Activated CD8-positive, alpha-beta memory T cell treated with anti-CD3 and anti-CD28 coated beads, Interleukin-2, amount 10 ng/mL, durations not matched to agents 7 days and 5 days (primary cell): ENCODE measurements around the gene BARX1. TPM values are rescaled to one million over a fixed set of nuclear protein-coding genes. Genes with fewer than 3 reads are reported as not detected.
"Not testable (repeated sequence)": the region's sequence is repeated elsewhere in the genome, so short reads cannot be mapped to it uniquely, and the experiment has no call there.

Experiments
- ATAC-seq: fragments of 150-1000 bp; cut with Tn5 transposase; one replicate; pipeline ENCODE4 v1.10.0; 2021; ENCODE audit warnings: moderate library complexity
- CTCF ChIA-PET: fragments of 350-600 bp; sonication (Branson Sonifier 250); formaldehyde crosslinking; loops from one replicate; lab custom pipeline; 2021; ENCODE audit warnings: antibody characterized with exemption; lab: Charles Lee
- DNase-seq: peaks from one replicate; pipeline ENCODE4 v3.0.0-alpha.2; 2020
- H3K27ac Mint-ChIP-seq: one replicate; pipeline ENCODE4 v1.8.0; 2021; ENCODE audit warnings: mild to moderate bottlenecking, mixed read lengths
- H3K27me3 Mint-ChIP-seq: one replicate; pipeline ENCODE4 v1.8.0; 2021; ENCODE audit warnings: mixed read lengths
- H3K36me3 Mint-ChIP-seq: one replicate; pipeline ENCODE4 v1.8.0; 2021; ENCODE audit warnings: mild to moderate bottlenecking, mixed read lengths
- H3K4me1 Mint-ChIP-seq: one replicate; pipeline ENCODE4 v1.8.0; 2021; ENCODE audit warnings: mixed read lengths
- H3K4me3 Mint-ChIP-seq: one replicate; pipeline ENCODE4 v1.8.0; 2021; ENCODE audit warnings: mild to moderate bottlenecking, moderate library complexity, mixed read lengths
- H3K9me3 Mint-ChIP-seq: one replicate; pipeline ENCODE4 v1.8.0; 2022; ENCODE audit warnings: low read depth, mixed read lengths
- total RNA-seq, 2 experiments: library from RNA; stranded (reverse); gene quantifications; one replicate each; pipeline ENCODE4 v1.2.3, GENCODE V29; 2021

The BARX1 gene
- total RNA-seq, 2 experiments from 2014 or later = not detected

DNA sequence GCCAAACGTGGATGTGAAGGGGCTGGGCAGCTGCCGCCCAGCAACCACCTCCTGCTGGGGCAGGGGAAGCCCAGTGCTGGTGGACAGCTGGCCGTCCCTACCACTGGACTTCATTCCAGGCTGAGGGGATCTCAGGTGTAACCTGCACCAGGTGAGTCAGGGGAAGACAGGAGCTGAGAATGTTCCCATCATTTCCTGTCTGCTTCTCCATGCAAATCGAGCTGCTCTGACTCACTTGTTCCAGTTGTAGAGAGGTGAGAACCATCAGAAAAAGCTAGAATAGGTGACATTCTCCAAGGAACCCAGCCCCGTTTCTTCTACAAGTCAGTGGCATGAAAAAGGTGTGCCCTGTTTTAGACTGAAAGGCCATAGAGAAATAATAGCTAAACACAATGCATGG lies 21.8 kb upstream of the BARX1 start:
- ATAC-seq (no peak), DNase-seq (no peak)
- CTCF ChIA-PET = no interaction called here
- Mint-ChIP-seq H3K4me3 (no peak overlapping the region), H3K36me3 (no peaks in the 10 kb centered on the region), H3K9me3 (no peaks in the 10 kb centered on the region), H3K27me3 (peaks cover 15% of the 10 kb centered on the region), H3K27ac (no peak overlapping the region), H3K4me1 (no peaks in the 10 kb centered on the region)

DNA sequence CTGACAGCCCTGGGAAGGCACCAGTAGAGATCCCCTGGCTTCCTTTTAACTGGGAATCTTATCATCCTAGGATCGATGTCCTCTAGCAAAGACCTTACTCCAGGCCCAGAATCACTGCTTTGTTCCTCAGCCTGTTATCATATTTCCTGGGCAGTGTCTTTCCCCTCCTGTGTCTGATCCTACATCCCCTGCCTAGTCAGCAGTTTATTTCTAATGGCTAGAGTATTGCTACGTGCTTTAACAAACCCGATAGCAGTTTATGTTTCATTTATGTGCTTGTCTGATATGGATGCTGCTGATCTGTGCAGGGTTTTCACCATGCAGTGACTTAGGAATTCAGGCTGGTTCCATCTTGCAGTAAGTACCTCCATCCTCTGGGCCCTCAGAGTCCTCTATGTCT lies 20.9 kb upstream of the BARX1 start:
- CTCF ChIA-PET = no interaction called here
- ATAC-seq = no peak
- Mint-ChIP-seq H3K4me1 (no peaks in the 10 kb centered on the region), H3K27ac (no peak overlapping the region), H3K27me3 (peaks cover 9% of the 10 kb centered on the region), H3K36me3 (no peaks in the 10 kb centered on the region), H3K4me3 (no peak overlapping the region), H3K9me3 (no peaks in the 10 kb centered on the region)
- no peak for DNase-seq

DNA sequence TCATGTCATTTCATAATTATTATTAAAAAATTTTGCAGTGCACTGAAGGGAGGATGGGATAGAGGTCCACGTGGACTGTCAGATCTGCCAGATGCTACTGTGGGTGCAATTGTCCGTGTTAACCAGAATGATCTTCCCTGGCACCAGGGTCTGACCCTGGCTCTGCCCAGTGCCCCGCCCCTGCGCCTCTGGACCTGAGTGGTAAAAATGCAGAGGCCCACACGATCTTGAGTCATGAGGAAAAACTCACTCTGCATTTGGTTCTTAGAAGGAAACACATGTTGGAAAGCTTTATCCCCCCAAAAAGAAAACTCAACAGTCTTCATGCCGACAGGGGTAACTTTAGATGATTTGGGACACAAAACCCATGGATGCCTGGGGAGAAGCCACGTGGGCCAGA lies 20.1 kb upstream of the BARX1 start:
- Mint-ChIP-seq H3K27ac (no peak overlapping the region), H3K4me1 (no peaks in the 10 kb centered on the region), H3K27me3 (peaks cover 15% of the 10 kb centered on the region), H3K36me3 (no peaks in the 10 kb centered on the region), H3K9me3 (no peaks in the 10 kb centered on the region), H3K4me3 (no peak overlapping the region)
- ATAC-seq (no peak), DNase-seq (no peak)
- CTCF ChIA-PET = no interaction called here

DNA sequence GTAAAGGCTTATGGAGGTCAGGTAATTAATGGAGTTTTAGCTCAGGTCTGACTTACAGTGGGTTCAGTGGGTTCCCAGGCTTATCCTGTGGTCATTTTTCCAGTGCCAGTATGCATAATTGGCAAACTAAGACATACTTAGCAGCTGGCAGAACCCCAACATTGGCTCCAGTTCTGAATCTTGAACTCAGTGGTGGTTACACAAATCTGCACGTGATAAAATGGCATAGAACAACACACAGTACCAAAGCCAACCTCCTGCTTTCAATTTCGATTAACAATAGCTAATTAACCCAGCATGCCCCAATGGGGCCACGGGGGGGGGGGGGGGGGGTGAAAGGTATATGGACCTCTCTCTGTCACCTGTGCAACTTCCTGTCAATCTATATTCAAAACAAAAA lies 19.0 kb upstream of the BARX1 start:
- no peaks in the 10 kb centered on the region for H3K9me3 Mint-ChIP-seq
- H3K27me3 Mint-ChIP-seq = peaks cover 15% of the 10 kb centered on the region
- no peaks in the 10 kb centered on the region for H3K4me1 Mint-ChIP-seq
- DNase-seq (no peak), ATAC-seq (no peak)
- CTCF ChIA-PET = no interaction called here
- H3K27ac Mint-ChIP-seq = no peak overlapping the region
- H3K36me3 Mint-ChIP-seq = no peaks in the 10 kb centered on the region
- H3K4me3 Mint-ChIP-seq = no peak overlapping the region

DNA sequence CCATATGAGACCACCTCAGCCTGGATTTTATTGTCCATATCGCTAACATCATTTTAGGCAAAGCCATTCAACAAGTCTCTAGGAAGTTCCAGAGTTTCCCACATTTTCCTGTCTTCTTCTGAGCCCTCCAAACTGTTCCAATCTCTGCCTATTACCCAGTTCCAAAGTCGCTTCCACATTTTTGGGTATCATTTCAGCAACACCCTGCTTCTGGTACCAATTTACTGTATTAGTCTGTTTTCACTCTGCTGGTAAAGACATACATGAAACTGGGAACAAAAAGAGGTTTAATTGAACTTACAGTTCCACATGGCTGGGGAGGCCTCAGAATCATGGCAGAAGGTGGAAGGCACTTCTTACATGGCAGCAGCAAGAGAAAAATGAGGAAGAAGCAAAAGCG lies 17.5 kb upstream of the BARX1 start:
- H3K4me1 Mint-ChIP-seq, H3K27ac Mint-ChIP-seq, ATAC-seq, CTCF ChIA-PET, H3K4me3 Mint-ChIP-seq, H3K9me3 Mint-ChIP-seq, DNase-seq, H3K36me3 Mint-ChIP-seq: not testable (repeated sequence)
- H3K27me3 Mint-ChIP-seq = peaks cover 15% of the 10 kb centered on the region

DNA sequence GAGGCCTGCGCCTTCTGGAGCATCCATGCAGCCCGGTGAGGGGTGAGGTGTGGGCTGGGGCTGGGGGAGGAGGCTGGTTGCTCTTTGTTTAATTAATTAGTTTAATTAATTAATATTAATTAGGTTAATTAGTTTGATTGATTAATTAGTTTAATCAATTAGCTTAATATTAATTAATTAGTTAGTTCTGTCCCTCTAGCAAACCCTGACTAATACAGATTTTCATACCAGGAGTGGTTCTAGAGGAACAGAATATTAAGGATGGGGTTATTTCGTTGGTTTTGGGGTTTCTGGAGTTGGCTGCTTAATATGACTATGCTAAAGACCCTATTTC lies 14.1 kb upstream of the BARX1 start:
- Mint-ChIP-seq H3K4me3 (no peak overlapping the region), H3K27me3 (peaks cover 23% of the 10 kb centered on the region), H3K9me3 (no peaks in the 10 kb centered on the region), H3K4me1 (no peaks in the 10 kb centered on the region), H3K27ac (no peak overlapping the region), H3K36me3 (no peaks in the 10 kb centered on the region)
- ATAC-seq = no peak
- no peak for DNase-seq
- CTCF ChIA-PET = no interaction called here

DNA sequence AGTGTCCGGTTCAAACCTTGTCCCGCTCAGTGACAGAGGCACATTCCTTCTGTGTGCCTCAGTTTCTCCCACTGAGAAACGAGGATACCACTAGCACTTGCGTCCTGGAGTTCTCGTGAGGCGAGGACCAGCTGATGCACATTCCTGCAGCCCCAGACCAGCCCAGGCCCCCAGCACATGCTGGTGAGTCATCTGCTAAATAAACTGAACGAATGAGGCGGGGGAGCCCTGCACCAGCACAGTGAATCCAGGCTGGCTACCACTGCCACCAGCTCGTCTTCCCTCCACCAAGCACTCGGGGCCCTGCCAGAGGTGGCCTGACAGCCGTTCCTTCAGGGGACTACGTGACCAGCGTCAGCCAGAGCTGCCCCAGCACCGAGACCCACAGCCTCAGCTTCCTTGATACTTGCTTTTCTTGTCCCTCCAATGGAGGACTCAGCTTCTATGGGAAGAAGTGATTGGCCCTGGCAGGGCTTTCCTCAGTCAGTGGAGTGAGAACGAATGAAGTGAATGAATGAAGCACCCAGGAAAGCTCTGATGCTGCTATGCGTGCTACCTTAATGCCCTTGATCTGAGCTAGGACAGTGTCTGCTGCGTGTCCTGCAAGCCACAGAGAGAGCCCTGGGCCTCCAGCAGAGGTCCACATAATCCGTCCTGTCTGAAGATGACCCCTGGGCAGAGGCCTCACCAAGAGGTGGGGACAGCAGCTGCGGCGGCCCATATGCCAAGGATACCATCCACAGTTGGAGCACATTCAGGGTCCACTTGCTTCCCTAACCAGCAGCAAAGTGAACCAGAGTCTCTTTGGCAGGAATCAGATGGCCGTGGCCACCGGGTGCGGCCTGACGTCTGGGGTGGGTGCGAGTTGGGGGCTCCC lies 13.5 kb upstream of the BARX1 start:
- no peaks in the 10 kb centered on the region for H3K36me3 Mint-ChIP-seq
- no peaks in the 10 kb centered on the region for H3K4me1 Mint-ChIP-seq
- no peak for ATAC-seq
- CTCF ChIA-PET = no interaction called here
- no peak overlapping the region for H3K4me3 Mint-ChIP-seq
- H3K27me3 Mint-ChIP-seq = peaks cover 23% of the 10 kb centered on the region
- no peaks in the 10 kb centered on the region for H3K9me3 Mint-ChIP-seq
- H3K27ac Mint-ChIP-seq = no peak overlapping the region
- no peak for DNase-seq

DNA sequence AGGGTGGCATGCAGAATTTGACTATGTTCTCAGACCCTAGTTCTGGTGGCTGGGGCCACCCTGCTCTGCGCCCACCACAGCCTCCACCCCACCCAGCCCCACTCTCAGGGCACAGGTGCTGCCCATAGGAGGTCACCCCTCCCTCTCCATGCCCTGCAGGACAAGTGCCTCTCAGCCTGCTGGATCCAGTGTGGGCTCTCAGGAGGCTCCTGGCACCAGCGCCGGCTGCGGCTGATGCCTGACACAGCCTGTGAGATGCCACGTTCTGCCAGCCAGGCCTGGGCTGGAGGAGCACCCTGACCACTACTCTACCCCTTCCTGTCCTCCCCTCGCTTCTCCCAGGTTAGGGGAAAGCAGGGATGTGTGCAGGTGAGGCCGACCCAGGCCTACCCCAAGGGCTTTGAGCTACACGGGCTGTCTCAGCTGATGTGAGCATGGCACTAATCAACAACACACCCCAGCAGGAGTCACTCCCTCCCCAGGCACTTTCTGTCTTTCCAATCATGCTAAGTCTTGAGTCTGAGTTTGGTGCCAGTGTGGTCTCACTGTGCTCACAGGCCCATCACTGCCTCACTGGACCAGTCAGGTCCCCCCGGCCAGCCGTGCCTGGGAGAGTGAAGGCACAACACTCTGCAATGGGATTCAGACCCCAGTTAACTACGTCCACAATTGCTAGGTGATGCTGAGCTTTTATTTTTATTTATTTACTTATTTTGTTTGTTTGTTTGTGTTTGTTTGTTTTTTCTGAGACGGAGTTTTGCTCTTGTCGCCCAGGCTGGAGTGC lies 12.1 kb upstream of the BARX1 start:
- Mint-ChIP-seq H3K4me3 (no peak overlapping the region), H3K36me3 (no peaks in the 10 kb centered on the region), H3K27ac (no peak overlapping the region), H3K27me3 (peaks cover 26% of the 10 kb centered on the region), H3K4me1 (peaks cover 11% of the 10 kb centered on the region), H3K9me3 (no peaks in the 10 kb centered on the region)
- DNase-seq (no peak), ATAC-seq (no peak)
- CTCF ChIA-PET = no interaction called here

DNA sequence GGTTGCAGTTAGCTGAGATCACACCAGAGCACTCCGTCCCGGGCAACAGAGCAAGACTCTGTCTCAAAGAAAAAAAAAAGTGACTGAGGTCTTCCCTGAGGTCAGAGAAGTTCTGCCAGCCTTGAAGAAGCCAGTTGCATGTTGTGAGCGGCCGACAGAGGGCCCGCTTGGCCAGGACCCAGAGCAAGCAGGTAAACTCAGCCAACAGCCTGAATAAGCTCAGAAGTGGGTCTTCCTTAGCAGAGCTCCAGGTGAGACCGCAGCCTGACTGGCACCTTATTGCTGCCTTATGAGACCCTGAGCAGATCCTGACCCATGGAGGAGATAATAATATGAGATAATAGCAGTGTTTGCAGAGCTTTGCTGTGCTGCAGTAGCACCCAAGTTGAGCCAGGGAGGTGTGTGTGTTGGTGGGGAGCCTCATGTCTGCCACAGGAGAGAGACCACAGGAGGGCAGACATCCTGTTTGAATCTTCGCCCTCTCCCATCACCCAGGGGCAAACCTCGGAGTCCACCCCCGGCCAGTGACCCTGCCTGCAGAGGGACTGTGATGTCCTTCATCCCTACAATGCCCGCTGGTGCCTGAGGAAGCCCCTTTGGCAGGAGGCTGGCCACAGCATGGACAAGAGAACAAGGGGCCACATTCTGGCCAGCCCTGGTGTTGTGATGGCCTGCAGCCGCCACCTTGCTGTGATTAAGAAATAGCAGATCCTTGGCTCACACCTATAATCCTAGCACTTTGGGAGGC lies 10.8 kb upstream of the BARX1 start:
- Mint-ChIP-seq H3K4me1 (peaks cover 13% of the 10 kb centered on the region), H3K4me3 (no peak overlapping the region), H3K36me3 (no peaks in the 10 kb centered on the region), H3K27me3 (peaks cover 35% of the 10 kb centered on the region), H3K9me3 (no peaks in the 10 kb centered on the region), H3K27ac (no peak overlapping the region)
- CTCF ChIA-PET = interaction anchor here (1.2 kb wide), 1 partner anchor 14 kb away, joined by 4 read pairs; no protein-coding TSS in a partner anchor
- DNase-seq (no peak), ATAC-seq (no peak)

DNA sequence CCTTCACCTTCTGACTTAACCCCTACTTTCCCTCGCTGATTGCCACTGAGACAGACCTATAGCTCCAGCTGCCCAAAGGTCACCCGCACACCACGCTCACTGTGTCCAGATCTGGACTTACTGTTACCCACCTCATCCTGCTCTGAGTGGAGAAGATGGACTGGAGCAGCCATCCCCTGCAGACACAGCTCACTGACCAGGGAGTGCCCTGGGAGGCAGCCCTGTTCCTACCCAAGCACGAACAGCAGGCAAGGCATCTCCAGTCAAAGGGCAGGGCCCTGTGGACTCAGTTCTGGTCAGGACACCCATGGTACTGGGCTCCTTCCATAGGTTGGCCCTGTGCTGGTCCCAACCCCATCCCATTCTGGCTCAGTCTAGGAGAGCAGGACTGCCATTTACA lies 9.5 kb upstream of the BARX1 start:
- Mint-ChIP-seq H3K27me3 (peaks cover 42% of the 10 kb centered on the region), H3K27ac (no peak overlapping the region), H3K36me3 (no peaks in the 10 kb centered on the region), H3K9me3 (no peaks in the 10 kb centered on the region), H3K4me1 (peaks cover 13% of the 10 kb centered on the region), H3K4me3 (no peak overlapping the region)
- no peak for ATAC-seq
- CTCF ChIA-PET = interaction anchor here (0.6 to 4.3 kb wide), 4 partner anchors 137 to 285 kb away, joined by 3 to 34 read pairs (median 4); no protein-coding TSS in a partner anchor
- DNase-seq = peak; percentile 29

DNA sequence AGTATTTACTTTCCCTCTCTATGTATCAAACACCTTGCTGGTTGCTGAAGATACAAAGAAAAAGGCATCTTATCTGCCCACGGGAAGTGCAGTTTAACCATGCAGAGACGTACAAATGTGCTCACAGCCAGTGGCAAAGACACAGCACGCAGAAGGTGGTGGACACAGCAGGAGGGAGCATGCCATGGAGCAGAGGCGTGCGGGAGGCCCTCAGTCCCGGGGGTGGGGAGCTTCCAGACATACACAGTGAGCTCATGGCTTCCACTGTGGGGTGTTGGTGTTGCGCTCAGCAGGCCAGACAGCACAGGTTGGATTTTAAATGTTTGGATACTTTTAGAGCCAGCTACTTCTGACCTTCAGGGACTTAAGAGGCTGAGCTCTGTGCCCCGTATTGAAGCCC lies 8.8 kb upstream of the BARX1 start:
- no peaks in the 10 kb centered on the region for H3K9me3 Mint-ChIP-seq
- ATAC-seq (no peak), DNase-seq (peak; percentile 36)
- peaks cover 50% of the 10 kb centered on the region for H3K27me3 Mint-ChIP-seq
- no peak overlapping the region for H3K4me3 Mint-ChIP-seq
- CTCF ChIA-PET = interaction anchor here (0.6 to 4.3 kb wide), 7 partner anchors 11 to 1004 kb away, joined by 3 to 34 read pairs (median 6); no protein-coding TSS in a partner anchor
- H3K27ac Mint-ChIP-seq = no peak overlapping the region
- H3K4me1 Mint-ChIP-seq = peaks cover 17% of the 10 kb centered on the region
- no peaks in the 10 kb centered on the region for H3K36me3 Mint-ChIP-seq

DNA sequence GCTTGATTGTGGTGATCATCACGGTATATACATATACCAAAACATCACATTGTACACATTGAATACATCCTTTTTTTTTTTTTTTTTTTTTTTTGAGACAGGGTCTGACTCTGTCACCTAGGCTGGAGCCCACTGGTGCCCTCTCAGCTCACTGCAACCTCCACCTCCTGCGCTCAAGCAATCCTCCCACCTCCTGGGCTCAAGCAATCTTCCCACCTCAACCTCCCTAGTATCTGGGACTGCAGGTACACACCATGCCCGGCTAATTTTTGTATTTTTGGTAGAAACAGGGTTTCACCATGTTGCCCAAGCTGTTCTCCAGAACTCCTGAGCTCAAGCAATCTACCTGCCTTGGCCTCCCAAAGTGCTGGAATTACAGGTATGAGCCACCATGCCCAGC lies 8.3 kb upstream of the BARX1 start:
- not testable (repeated sequence) for ATAC-seq, H3K4me3 Mint-ChIP-seq, H3K27ac Mint-ChIP-seq, H3K9me3 Mint-ChIP-seq, H3K36me3 Mint-ChIP-seq
- Mint-ChIP-seq H3K27me3 (peaks cover 54% of the 10 kb centered on the region), H3K4me1 (peaks cover 21% of the 10 kb centered on the region)
- peak; percentile 4 for DNase-seq
- CTCF ChIA-PET = interaction anchor here (0.6 to 4.3 kb wide), 6 partner anchors 11 to 1003 kb away, joined by 3 to 34 read pairs (median 7); no protein-coding TSS in a partner anchor
